GM12875 (cell line): ENCODE data around the gene ETV5.

Experiments
- H3K4me3 ChIP-seq: one replicate; pipeline ENCODE4 v1.5.1; 2011; ENCODE audit warnings: low read depth, low read length, control low read depth
- CTCF ChIP-seq: IDR thresholded peaks from 2 replicates; pipeline ENCODE4 v1.5.1; 2011; ENCODE audit warnings: low read depth, mild to moderate bottlenecking, control low read depth, inconsistent platforms, low read length, moderate library complexity, borderline replicate concordance; ENCODE audit not compliant: insufficient read depth

Gene ETV5

GRCh38 chr3:186046838-186047237, 62.1 kb downstream of the ETV5 start:
- TF ChIP-seq CTCF: no peak
- H3K4me3 ChIP-seq: no peak overlapping the region

GRCh38 chr3:186044968-186045367, 63.9 kb downstream of the ETV5 start:
- H3K4me3 ChIP-seq: no peak overlapping the region
- TF ChIP-seq CTCF: no peak

DNA sequence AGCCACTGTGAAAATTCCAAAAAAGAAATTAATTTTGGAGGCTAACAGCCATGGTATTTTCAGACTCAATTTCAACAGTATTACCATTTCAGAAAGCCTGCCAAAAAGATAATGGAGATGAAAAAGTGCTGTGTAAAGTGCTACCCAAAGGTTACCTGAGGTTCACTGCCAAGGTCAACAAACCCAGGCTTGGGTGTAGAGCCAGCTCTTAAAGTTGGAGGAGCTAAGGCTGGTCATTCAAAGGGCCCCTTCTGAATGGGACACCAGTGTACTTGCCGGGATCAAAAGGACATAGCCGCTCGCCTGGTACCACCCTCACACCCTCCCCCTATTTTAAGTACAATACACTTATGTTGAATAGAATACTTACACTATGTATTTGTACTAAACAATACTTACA, 64.5 kb downstream of the ETV5 start:
- no peak overlapping the region for H3K4me3 ChIP-seq
- TF ChIP-seq CTCF: no peak

GRCh38 chr3:186042521-186043202, 66.2 kb downstream of the ETV5 start:
- no peak for TF ChIP-seq CTCF
- no peak overlapping the region for H3K4me3 ChIP-seq

DNA sequence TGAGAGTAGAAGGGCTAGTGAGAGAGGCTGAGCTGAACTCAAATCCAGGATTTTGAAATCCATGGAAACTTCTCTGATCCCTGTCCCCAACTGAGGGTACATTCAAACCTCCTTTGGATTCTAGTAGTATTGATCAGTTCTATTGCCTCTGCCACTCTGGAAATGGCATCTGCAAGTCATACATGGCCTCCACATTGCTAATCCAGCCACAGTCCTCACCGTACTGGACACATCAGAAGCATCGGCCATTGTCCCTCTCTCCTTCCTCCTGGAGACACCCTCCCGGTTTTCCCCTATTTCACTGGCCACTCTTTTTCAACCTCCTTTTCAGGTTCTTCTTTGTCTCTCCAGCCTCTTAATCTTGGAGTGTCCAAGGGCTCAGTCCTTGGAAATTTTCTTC, 66.9 kb downstream of the ETV5 start:
- TF ChIP-seq CTCF: no peak
- no peak overlapping the region for H3K4me3 ChIP-seq

DNA sequence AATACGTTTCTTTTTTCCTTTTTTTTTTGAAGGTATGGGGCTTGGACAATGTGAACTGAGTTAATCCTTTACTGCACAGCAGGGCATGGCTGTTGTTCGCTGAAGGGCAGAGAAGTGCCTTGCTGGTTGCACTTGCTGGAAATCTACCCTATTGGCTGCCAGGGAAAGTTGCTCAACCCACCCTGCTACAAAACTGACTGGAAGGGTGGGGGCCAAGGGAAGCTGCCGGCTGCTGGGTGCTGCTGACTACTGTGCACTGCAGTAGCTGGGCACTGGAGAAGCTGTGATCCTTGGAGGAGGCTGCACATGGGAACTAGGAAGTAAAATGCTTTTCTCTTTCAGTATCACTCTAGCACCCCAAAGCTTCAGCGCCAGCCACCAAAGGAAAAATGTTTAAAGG, 70.5 kb downstream of the ETV5 start:
- TF ChIP-seq CTCF: no peak
- no peak overlapping the region for H3K4me3 ChIP-seq

DNA sequence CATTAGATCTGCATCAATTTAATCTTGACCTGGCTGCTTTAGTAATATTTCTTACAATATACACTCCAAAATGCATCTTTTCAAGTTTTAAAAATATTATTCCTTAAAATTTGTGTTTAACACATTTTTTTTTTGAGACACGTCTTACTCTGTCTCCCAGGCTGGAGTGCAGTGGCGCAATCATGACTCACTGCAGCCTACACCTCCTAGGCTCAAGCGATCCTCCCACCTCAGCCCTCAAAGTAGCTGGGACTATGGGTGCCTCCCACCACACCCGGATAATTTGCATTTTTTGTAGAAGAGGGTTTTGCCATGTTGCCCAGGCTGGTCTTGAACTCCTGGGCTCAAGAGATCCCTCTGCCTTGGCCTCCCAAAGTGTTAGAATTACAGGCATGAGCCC, 73.6 kb downstream of the ETV5 start:
- TF ChIP-seq CTCF: no peak
- no peak overlapping the region for H3K4me3 ChIP-seq
